Lung (tissue), 12 donors: Measurements from ENCODE around the gene CLDN7. TPM values are rescaled to one million over a fixed set of nuclear protein-coding genes. Genes with fewer than 3 reads are reported as not detected.

Experiments
- ATAC-seq: fragments of 200-7000 bp; cut with Tn5 transposase; one replicate; pipeline ENCODE4 v1.9.1; 2020; ENCODE audit warnings: moderate number of reproducible peaks; ENCODE audit not compliant: insufficient read depth, low FRiP score
- DNase-seq, 3 donors: peaks; one replicate each; pipeline ENCODE4 v3.0.0-alpha.2; 2013 to 2017
- H3K27ac ChIP-seq, 2 donors: one replicate each; pipeline ENCODE4 v1.5.1; 2013; ENCODE audit warnings: mild to moderate bottlenecking in 2 of 2, moderate library complexity in 2 of 2, control low read depth in 1 of 2, inconsistent platforms in 1 of 2, low read depth in 1 of 2, low read length in 1 of 2
- H3K27me3 ChIP-seq, 3 donors: one replicate each; pipeline ENCODE4 v1.5.1; 2013; ENCODE audit warnings: low read length in 2 of 3; ENCODE audit not compliant: control insufficient read depth in 3 of 3, insufficient read depth in 3 of 3
- H3K36me3 ChIP-seq, 4 donors: one replicate each; pipeline ENCODE4 v1.5.1; 2013; ENCODE audit warnings: low read length in 4 of 4, mild to moderate bottlenecking in 1 of 4, moderate library complexity in 1 of 4; ENCODE audit not compliant: control insufficient read depth in 4 of 4, insufficient read depth in 4 of 4
- H3K4me1 ChIP-seq, 5 donors: one replicate each; pipeline ENCODE4 v1.5.1; 2013; ENCODE audit warnings: low read length in 5 of 5, mild to moderate bottlenecking in 2 of 5, moderate library complexity in 1 of 5; ENCODE audit not compliant: control insufficient read depth in 5 of 5, insufficient read depth in 5 of 5
- H3K4me3 ChIP-seq: one replicate; pipeline ENCODE4 v1.5.1; 2013; ENCODE audit warnings: mild to moderate bottlenecking, control low read depth, moderate library complexity
- H3K9ac ChIP-seq, 2 donors: one replicate each; pipeline ENCODE4 v1.5.1; 2013; ENCODE audit warnings: low read length in 2 of 2, control low read depth in 1 of 2; ENCODE audit not compliant: insufficient read depth in 1 of 2
- H3K9me3 ChIP-seq, 4 donors: one replicate each; pipeline ENCODE4 v1.5.1; 2013; ENCODE audit warnings: low read length in 3 of 4, mild to moderate bottlenecking in 1 of 4, moderate library complexity in 1 of 4; ENCODE audit not compliant: control insufficient read depth in 4 of 4, insufficient read depth in 3 of 4
- WGBS, 2 donors: extraction: QIAGEN DNeasy Blood & Tissue Kit; methylation state at CpG; one replicate each; pipeline ENCODE4 v1.1.7; 2013; 5-methylcytosine and 5-hydroxymethylcytosine counted together
- polyA plus RNA-seq, 2 donors: library from polyadenylated mRNA; stranded (reverse); fragments of 200-250 nt; gene quantifications; one replicate each; pipeline ENCODE4 v1.2.1, GENCODE V29; 2013
- total RNA-seq, 2 donors: library from RNA; depleted of rRNA in 1 of 2; stranded (reverse); fragments of >200 nt in 1 of 2; gene quantifications; one replicate each; pipeline ENCODE4 v1.2.1, GENCODE V29; 2014 to 2021
- TF ChIP-seq, protein P1 (sequence below): IDR thresholded peaks from 2 replicates; pipeline ENCODE4 v1.5.1; 2012; ENCODE audit warnings: mild to moderate bottlenecking; ENCODE audit errors: control extremely low read depth, extremely low read depth
- donor health status: control.
- donor health status: control.
- donor health status: Bipolar disorder and iron deficiency.
- donor health status: healthy.
- donor health status: DM: yes; HTN: yes; CAD: no.

CLDN7 gene
- total and polyA plus RNA-seq, 4 donors, result 117 to 199 (median 145) TPM

DNA sequence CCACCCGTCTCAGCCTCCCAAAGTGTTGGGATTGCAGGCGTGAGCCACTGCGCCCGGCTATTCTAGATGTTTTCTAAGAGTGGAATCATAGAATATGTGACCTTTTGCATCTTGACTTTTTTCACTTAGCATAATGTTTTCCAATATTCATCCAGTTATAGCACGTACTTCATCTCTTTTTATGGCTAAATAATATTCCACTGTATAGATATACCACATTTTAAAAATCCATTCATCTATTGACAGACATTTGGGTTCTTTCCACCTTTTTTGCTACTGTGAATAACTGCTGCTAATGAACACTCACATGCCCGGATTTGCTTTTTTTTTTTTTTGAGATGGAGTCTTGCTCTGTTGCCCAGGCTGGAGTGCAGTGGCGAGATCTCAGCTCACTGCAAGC is 41.9 kb upstream of the CLDN7 start:
- Histone ChIP-seq H3K27ac (no peak overlapping the region), H3K9ac (no peak overlapping the region), H3K4me1 (peaks cover 0 to 8% (median 2%) of the 10 kb centered on the region in 5 donors), H3K27me3 (no peaks in the 10 kb centered on the region), H3K36me3 (no peaks in the 10 kb centered on the region), H3K4me3 (no peak overlapping the region), H3K9me3 (no peaks in the 10 kb centered on the region)
- WGBS, 2 donors, result 95 to 97% methylated on average over 7 of the region's 7 CpGs
- TF ChIP-seq, protein P1, sequence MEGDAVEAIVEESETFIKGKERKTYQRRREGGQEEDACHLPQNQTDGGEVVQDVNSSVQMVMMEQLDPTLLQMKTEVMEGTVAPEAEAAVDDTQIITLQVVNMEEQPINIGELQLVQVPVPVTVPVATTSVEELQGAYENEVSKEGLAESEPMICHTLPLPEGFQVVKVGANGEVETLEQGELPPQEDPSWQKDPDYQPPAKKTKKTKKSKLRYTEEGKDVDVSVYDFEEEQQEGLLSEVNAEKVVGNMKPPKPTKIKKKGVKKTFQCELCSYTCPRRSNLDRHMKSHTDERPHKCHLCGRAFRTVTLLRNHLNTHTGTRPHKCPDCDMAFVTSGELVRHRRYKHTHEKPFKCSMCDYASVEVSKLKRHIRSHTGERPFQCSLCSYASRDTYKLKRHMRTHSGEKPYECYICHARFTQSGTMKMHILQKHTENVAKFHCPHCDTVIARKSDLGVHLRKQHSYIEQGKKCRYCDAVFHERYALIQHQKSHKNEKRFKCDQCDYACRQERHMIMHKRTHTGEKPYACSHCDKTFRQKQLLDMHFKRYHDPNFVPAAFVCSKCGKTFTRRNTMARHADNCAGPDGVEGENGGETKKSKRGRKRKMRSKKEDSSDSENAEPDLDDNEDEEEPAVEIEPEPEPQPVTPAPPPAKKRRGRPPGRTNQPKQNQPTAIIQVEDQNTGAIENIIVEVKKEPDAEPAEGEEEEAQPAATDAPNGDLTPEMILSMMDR, result no peak
- DNase-seq (no peak), ATAC-seq (no peak)

- 4 to 5% methylated on average over 50 to 51 of the region's 51 CpGs for WGBS, 2 donors
- DNase-seq (peak; percentile 74 to 86 (median 83)), ATAC-seq (peak; percentile 86)
- H3K9ac ChIP-seq, result no peak overlapping the region
- peaks cover 0 to 36% (median 22%) of the 10 kb centered on the region in 3 donors for H3K27me3 ChIP-seq
- H3K4me3 ChIP-seq, result no peak overlapping the region
- H3K4me1 ChIP-seq, result peaks cover 2 to 14% (median 11%) of the 10 kb centered on the region in 5 donors
- H3K9me3 ChIP-seq, result no peaks in the 10 kb centered on the region
- H3K27ac ChIP-seq, result peak overlapping the region in 1 of 2 donors; percentile 71
- H3K36me3 ChIP-seq, result no peaks in the 10 kb centered on the region
- TF ChIP-seq, protein P1, result peak; percentile 96
These were observed 34.0 kb upstream of the CLDN7 start for GRCh38 chr17:7296189-7296861.

GRCh38 chr17:7295230-7296180 is 33.2 kb upstream of the CLDN7 start:
- peaks cover 2 to 14% (median 11%) of the 10 kb centered on the region in 5 donors for H3K4me1 ChIP-seq
- no peak overlapping the region for H3K9ac ChIP-seq
- H3K27ac ChIP-seq, result peak overlapping the region in 1 of 2 donors; percentile 71
- no peak overlapping the region for H3K4me3 ChIP-seq
- H3K9me3 ChIP-seq, result no peaks in the 10 kb centered on the region
- 52 to 57% methylated on average over 42 of the region's 42 CpGs for WGBS, 2 donors
- TF ChIP-seq, protein P1, result no peak
- no peak for DNase-seq
- ATAC-seq, result no peak
- H3K36me3 ChIP-seq, result no peaks in the 10 kb centered on the region
- peaks cover 0 to 37% (median 22%) of the 10 kb centered on the region in 3 donors for H3K27me3 ChIP-seq
